ENCODE results near the gene NUP43.
"Not testable (repeated sequence)": the region's sequence is repeated elsewhere in the genome, so short reads cannot be mapped to it uniquely, and the experiment has no call there.

Gene NUP43

DNA sequence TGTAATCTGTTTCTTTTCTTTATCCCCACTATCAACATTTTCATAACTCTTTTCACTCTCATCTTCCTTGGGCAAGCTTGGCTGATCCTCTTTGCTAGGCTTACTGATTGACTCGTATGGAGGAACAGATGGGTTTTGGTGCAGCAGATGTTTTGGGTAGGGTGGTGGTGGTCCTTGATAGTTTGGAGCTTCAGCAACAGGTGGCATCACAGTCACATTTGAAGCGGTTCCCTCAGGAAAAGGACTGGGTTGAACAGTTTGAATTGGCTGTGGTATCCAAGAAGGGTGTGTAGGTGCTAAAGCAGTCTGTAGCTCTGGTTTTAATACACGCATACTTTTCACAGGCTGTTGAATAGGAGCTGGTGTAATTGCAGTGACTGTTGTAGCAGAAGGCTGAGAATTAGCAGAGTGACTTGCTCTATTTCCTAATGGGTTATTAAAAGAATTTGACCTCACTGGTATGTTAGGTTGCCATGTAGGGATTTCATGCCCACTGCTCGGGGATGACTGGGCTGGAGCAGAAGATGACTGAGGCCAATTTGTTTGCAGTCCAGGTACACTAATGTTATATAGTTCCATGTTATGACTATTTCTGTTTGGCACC lies 63.0 kb downstream of the NUP43 start:
- DNase-seq, result no peak

DNA sequence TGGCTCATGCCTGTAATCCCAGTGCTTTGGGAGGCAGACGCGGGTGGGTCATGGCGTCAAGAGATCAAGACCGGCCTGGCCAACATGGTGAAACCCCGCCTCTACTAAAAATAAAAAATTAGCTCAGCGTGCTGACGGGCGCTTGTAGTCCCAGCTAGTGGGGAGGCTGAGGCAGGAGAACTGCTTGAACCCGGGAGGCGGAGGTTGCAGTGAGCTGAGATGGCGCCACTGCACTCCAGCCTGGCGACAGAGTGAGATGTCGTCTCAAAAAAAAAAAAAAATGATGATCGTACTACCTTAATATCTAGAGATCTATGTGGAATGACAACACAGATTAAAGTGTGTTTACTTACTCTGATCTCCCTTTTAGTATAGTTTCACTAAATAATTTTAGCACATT lies 64.5 kb downstream of the NUP43 start:
- not testable (repeated sequence) for DNase-seq

DNA sequence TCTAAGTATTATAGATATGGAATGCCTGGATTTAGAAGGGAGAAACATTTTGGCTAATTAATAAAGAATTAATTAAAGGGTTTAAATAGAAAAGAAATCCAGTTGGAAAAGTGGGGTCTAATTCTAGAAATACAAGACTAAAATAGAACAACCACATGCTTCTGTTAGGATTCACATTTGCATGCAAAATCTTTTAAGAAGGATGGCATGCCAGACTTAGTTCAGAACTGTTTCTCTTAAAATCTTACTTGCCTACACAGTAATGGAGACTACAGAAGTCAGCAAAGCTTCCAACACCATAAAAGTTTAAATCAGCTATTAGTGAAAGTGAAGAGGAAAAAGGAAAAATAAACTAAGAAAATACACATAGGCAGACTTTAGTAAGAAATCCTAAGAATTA lies 65.1 kb downstream of the NUP43 start:
- no peak for DNase-seq

DNA sequence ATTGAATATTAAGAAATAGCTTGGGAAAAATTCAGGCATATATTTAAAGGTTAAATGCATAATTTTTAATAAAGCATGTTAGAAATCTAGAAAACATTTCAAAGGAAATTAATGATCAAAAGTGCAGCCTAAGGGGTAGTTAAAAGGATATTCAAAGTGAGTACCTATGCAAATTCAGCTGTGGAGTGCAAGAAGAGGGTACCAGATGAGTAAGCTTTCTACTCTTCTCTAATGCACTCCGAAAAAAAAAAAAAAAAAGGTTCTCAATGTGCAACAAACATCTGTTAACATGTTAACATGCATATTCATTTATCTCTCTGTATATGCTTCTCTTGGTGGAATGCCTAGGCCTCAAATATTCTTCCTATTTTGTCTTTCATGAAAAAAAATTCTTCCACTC lies 65.8 kb downstream of the NUP43 start:
- DNase-seq, result no peak

Measured in DMS53 (cell line).